Prostate gland (tissue), 2 donors: ENCODE measurements around the gene WFIKKN2.

Experiments
- CTCF ChIP-seq, 4 experiments: fragments of 200-600 bp in 2 of 4; fragments of 450-650 bp in 2 of 4; sonication (generic) in 2 of 4; IDR thresholded peaks; 1 replicate in 3 of 4; 2 replicates in 1 of 4; pipeline ENCODE4 v1.5.1; 2016 to 2019; ENCODE audit warnings: antibody characterized with exemption in 4 of 4, mild to moderate bottlenecking in 2 of 4, moderate library complexity in 2 of 4
- POLR2A ChIP-seq: fragments of 450-650 bp; IDR thresholded peaks from one replicate; pipeline ENCODE4 v1.6.1; 2016; ENCODE audit warnings: antibody characterized with exemption, mild to moderate bottlenecking
- POLR2AphosphoS5 ChIP-seq: sonication (generic); formaldehyde crosslinking; IDR thresholded peaks from one replicate; pipeline ENCODE4 v1.6.1; 2017; ENCODE audit warnings: antibody characterized with exemption

DNA sequence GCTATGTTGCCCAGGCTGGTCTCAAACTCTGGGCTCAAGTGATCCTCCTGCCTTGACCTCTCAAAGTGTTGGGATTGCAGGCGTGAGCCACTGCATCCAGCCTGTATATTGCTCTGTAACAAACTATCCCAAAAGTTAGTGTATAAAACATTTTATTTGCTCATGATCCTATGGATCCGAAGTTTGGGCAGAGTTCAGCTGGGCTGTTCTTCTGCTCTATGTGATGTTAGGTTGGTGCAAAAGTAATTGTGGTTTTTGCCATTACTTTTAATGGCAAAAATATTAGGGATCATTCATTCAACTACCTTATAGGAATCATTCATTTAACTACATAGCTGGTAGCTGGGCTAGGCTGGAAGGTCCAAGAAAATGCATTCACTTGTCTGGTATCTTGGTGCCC is 12.8 kb upstream of the WFIKKN2 start:
- TF ChIP-seq POLR2A = no peak
- no peak for TF ChIP-seq CTCF (IDR thresholded peaks at IDR 0.05)
- TF ChIP-seq POLR2AphosphoS5 = no peak
